Endothelial cell of umbilical vein (primary cell): ENCODE data around the gene KIAA1217. TPM values are rescaled to one million over a fixed set of nuclear protein-coding genes. Genes with fewer than 3 reads are reported as not detected.

Experiments used
- BruUV-seq: library from RNA; stranded (reverse); fragments of 400-500 nt; replicated peaks from 2 replicates; lab custom pipeline; 2021; lab: Mats Ljungman, UMichigan
- CTCF ChIA-PET: fragments of 300-600, 350-600 bp; sonication (Branson Sonifier 250); formaldehyde crosslinking; loops from one replicate; lab custom pipeline; 2021; ENCODE audit warnings: antibody characterized with exemption, inconsistent platforms; lab: Charles Lee
- POLR2A ChIA-PET: fragments of 300-600, 350-600 bp; sonication (Branson Sonifier 250); formaldehyde crosslinking; loops from one replicate; lab custom pipeline; 2021; ENCODE audit warnings: antibody characterized with exemption, inconsistent platforms; lab: Charles Lee
- DNase-seq: peaks from one replicate; pipeline ENCODE4 v3.0.0-alpha.2; 2011; ENCODE audit warnings: low read depth, low spot score
- FAIRE-seq: peaks from 2 replicates; lab custom pipeline; 2011; peaks lifted over from hg19 to GRCh38; lab: Jason Lieb, UNC
- H2AFZ ChIP-seq: 2 replicates; pipeline ENCODE4 v1.6.0; 2012; ENCODE audit warnings: low read depth, low read length, control low read depth, inconsistent platforms
- H3K27ac ChIP-seq: 2 replicates; pipeline ENCODE4 v1.5.1; 2011; ENCODE audit warnings: low read depth, mild to moderate bottlenecking, control low read depth, low read length, moderate library complexity; ENCODE audit not compliant: insufficient read depth
- H3K27me3 ChIP-seq, 2 experiments: 2 replicates each; pipeline versions ENCODE4 v1.6.0 to v1.6.1; 2011; ENCODE audit warnings: low read length in 2 of 2, mixed read lengths in 1 of 2; ENCODE audit not compliant: control insufficient read depth in 2 of 2, insufficient read depth in 2 of 2
- H3K36me3 ChIP-seq, 2 experiments: 2 replicates in 1 of 2; 3 replicates in 1 of 2; pipeline ENCODE4 v1.5.1; 2011; ENCODE audit warnings: low read length in 2 of 2, mild to moderate bottlenecking in 1 of 2, moderate library complexity in 1 of 2; ENCODE audit not compliant: control insufficient read depth in 2 of 2, insufficient read depth in 2 of 2; ENCODE audit errors: extremely low read depth in 1 of 2
- H3K4me1 ChIP-seq: 3 replicates; pipeline ENCODE4 v1.5.1; 2011; ENCODE audit warnings: mild to moderate bottlenecking, low read length; ENCODE audit not compliant: control insufficient read depth, insufficient read depth; ENCODE audit errors: extremely low read depth
- H3K4me2 ChIP-seq: 2 replicates; pipeline ENCODE4 v1.6.1; 2011; ENCODE audit warnings: low read length, control low read depth, mixed read lengths; ENCODE audit not compliant: insufficient read depth
- H3K4me3 ChIP-seq, 3 experiments: fragments of 200-600 bp in 1 of 3; sonication (generic), shearing (Covaris generic) in 1 of 3; replicated peaks in 1 of 3; 2 replicates each; pipeline ENCODE4 v1.5.1; 2011 to 2016; ENCODE audit warnings: control low read depth in 3 of 3, low read length in 3 of 3, mild to moderate bottlenecking in 2 of 3, inconsistent platforms in 1 of 3, low read depth in 1 of 3, moderate library complexity in 1 of 3; ENCODE audit not compliant: insufficient read depth in 1 of 3
- H3K79me2 ChIP-seq: 2 replicates; pipeline ENCODE4 v1.6.0; 2012; ENCODE audit warnings: low read length, inconsistent platforms; ENCODE audit not compliant: control insufficient read depth, insufficient read depth
- H3K9ac ChIP-seq: replicated peaks from 2 replicates; pipeline ENCODE3; 2011; ENCODE audit warnings: low read length, control low read depth; ENCODE audit not compliant: insufficient read depth; ENCODE audit errors: extremely low read depth
- H3K9me1 ChIP-seq: replicated peaks from 3 replicates; pipeline ENCODE4 v1.6.0; 2011; ENCODE audit warnings: mild to moderate bottlenecking, low read length; ENCODE audit not compliant: control insufficient read depth, insufficient read depth; ENCODE audit errors: extremely low read depth
- H3K9me3 ChIP-seq: replicated peaks from 2 replicates; pipeline ENCODE4 v1.5.1; 2012; ENCODE audit warnings: low read length, inconsistent platforms; ENCODE audit not compliant: control insufficient read depth, insufficient read depth
- H4K20me1 ChIP-seq: replicated peaks from 2 replicates; pipeline ENCODE3; 2011; ENCODE audit warnings: mild to moderate bottlenecking, low read length; ENCODE audit not compliant: control insufficient read depth, insufficient read depth; ENCODE audit errors: extremely low read depth
- CTCF ChIP-seq, 2 donors: IDR thresholded peaks; 1 replicate in 1 of 2; 2 replicates in 1 of 2; pipeline ENCODE4 v1.5.1; 2011; ENCODE audit warnings: low read length in 2 of 2, mild to moderate bottlenecking in 2 of 2, moderate library complexity in 2 of 2, control low read depth in 1 of 2, inconsistent platforms in 1 of 2, low read depth in 1 of 2; ENCODE audit not compliant: insufficient read depth in 1 of 2; ENCODE audit errors: extremely low read depth in 1 of 2
- EZH2 ChIP-seq: IDR thresholded peaks from 2 replicates; pipeline ENCODE4 v1.6.1; 2012; ENCODE audit warnings: borderline replicate concordance, low read depth, mild to moderate bottlenecking, moderate library complexity, low read length, inconsistent platforms; ENCODE audit not compliant: severe bottlenecking
- FOS ChIP-seq: IDR thresholded peaks from 2 replicates; pipeline ENCODE4 v1.6.1; 2011; ENCODE audit warnings: mild to moderate bottlenecking, low read length, moderate library complexity, borderline replicate concordance; ENCODE audit not compliant: insufficient read depth
- GATA2 ChIP-seq: IDR thresholded peaks from 2 replicates; pipeline ENCODE4 v1.7.0; 2011; ENCODE audit warnings: low read depth, mild to moderate bottlenecking, moderate library complexity, mixed read lengths, low read length; ENCODE audit not compliant: insufficient read length, insufficient read depth
- JUN ChIP-seq: IDR thresholded peaks from 2 replicates; pipeline ENCODE4 v1.6.1; 2011; ENCODE audit warnings: borderline replicate concordance, low read depth; ENCODE audit not compliant: insufficient read length, insufficient read depth
- MYC ChIP-seq: IDR thresholded peaks from one replicate; pipeline ENCODE4 v1.6.1; 2011; ENCODE audit warnings: mild to moderate bottlenecking, low read depth, low read length
- POLR2AphosphoS5 ChIP-seq: IDR thresholded peaks from 2 replicates; pipeline ENCODE4 v1.6.1; 2012; ENCODE audit warnings: low read depth, mild to moderate bottlenecking, control low read depth, low read length, moderate library complexity; ENCODE audit not compliant: insufficient read depth
- dilution Hi-C: fragments of 300-500 bp; cut with MboI; formaldehyde crosslinking; loops from one replicate; pipeline ENCODE4 v1.15.0; 2019; ENCODE audit warnings: low sequenced_read_pairs; ENCODE audit not compliant: extremely low pct_ligation_motif_present
- intact Hi-C: fragments of 100-400 bp; cut with micrococcal nuclease; formaldehyde crosslinking; loops from one replicate; pipeline ENCODE4 v1.10.0; 2022
- polyA plus RNA-seq, 4 experiments: library from polyadenylated mRNA; depleted of rRNA in 3 of 4; stranded (reverse) in 3 of 4; unstranded in 1 of 4; fragments of >200 nt; gene quantifications; 2 replicates each; pipeline versions ENCODE4 v1.2.1 to v1.2.3, GENCODE V29; 2011 to 2012; ENCODE audit warnings: missing spikeins in 1 of 4
- total RNA-seq: library from RNA; stranded (reverse); gene quantifications from 2 replicates; pipeline ENCODE4 v1.2.3, GENCODE V29; 2021
- TF ChIP-seq, protein P1 (sequence below): IDR thresholded peaks from 2 replicates; pipeline ENCODE4 v1.6.1; 2011; ENCODE audit not compliant: insufficient read depth, insufficient read length

Gene KIAA1217
- total and polyA plus RNA-seq, 2 donors (not counting 3 experiments of a cell fraction or from before 2014, with no cell fraction given): 0.83 to 10.3 TPM

DNA sequence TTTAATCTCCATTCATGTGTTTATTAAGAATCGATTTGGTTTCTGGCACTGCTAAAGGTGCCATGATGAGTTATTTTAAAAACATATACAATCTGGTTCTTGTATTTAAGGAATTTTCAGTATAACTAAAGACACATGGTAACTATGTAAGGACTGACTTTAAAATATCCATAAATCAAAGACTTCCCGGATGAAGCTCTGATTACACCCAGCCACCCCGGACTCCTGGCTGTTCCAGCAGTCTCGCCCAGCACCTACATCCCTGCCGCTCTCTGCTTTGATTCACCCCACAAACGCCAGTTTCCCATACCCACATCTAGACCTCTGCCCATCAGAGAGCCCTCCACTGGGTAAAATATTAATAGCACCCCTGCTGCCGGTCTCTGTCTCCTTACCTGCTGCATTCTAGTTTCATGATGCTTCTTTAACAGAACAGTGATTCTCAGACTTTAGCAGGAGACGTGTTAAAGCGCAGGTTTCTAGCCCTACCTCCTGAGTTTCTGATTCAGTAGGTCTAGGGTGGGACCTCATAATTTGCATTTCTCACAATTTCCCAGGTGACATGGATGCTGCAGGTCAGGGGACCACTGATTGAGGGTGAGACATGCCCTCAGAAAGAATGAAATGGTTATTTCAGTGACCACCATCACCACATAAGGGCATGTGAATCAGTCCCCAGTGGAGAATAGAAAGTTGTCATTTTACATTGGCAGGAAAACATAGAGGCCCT lies 185.7 kb downstream of the KIAA1217 start:
- H4K20me1 ChIP-seq: no peaks in the 10 kb centered on the region
- H3K36me3 ChIP-seq: no peaks in the 10 kb centered on the region
- no peak for DNase-seq
- H3K9me3 ChIP-seq: no peaks in the 10 kb centered on the region
- H3K9ac ChIP-seq: no peak overlapping the region
- POLR2A ChIA-PET: no interaction called here
- H3K4me3 ChIP-seq: no peak overlapping the region
- no peak for FAIRE-seq
- H3K27ac ChIP-seq: no peak overlapping the region
- H3K9me1 ChIP-seq: no peaks in the 10 kb centered on the region
- no peaks in the 10 kb centered on the region for H3K4me1 ChIP-seq
- CTCF ChIA-PET: no interaction called here
- dilution Hi-C loops (no loop called here), intact Hi-C loops (no loop called here)
- H2AFZ ChIP-seq: no peak overlapping the region
- H3K27me3 ChIP-seq: no peaks in the 10 kb centered on the region
- H3K79me2 ChIP-seq: no peaks in the 10 kb centered on the region
- TF ChIP-seq MYC (no peak), GATA2 (no peak), CTCF (IDR thresholded peaks at IDR 0.05; ENCODE audit: extremely low read depth in 1 of 2, insufficient read depth in 1 of 2, low read depth in 1 of 2, low read length in 2 of 2) (no peak), EZH2 (no peak), FOS (no peak), POLR2AphosphoS5 (no peak), JUN (no peak)
- TF ChIP-seq, protein P1, sequence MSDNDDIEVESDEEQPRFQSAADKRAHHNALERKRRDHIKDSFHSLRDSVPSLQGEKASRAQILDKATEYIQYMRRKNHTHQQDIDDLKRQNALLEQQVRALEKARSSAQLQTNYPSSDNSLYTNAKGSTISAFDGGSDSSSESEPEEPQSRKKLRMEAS: no peak
- H3K4me2 ChIP-seq: no peak overlapping the region
- BruUV-seq: no TSS peak
